SK-N-MC (cell line): ENCODE data around the gene GRAMD2A.

Source experiments
- DNase-seq: peaks from one replicate; pipeline ENCODE4 v3.0.0-alpha.2; 2011; ENCODE audit warnings: low read depth, low spot score
- H3K27ac ChIP-seq: fragments of 200-600 bp; sonication (generic); 2 replicates; pipeline ENCODE4 v1.5.1; 2016; ENCODE audit warnings: mixed run types
- H3K36me3 ChIP-seq: fragments of 200-600 bp; sonication (generic); 2 replicates; pipeline ENCODE4 v1.6.1; 2017; ENCODE audit warnings: antibody characterized with exemption, low read length, mixed read lengths; ENCODE audit not compliant: insufficient read depth
- H3K4me3 ChIP-seq: fragments of 200-600 bp; sonication (generic); 2 replicates; pipeline ENCODE4 v1.5.1; 2016
- H3K9ac ChIP-seq: fragments of 200-600 bp; sonication (generic); 2 replicates; pipeline ENCODE4 v1.8.0; 2017; ENCODE audit warnings: mixed run types, mixed read lengths; ENCODE audit not compliant: insufficient read length
- H3K9me3 ChIP-seq: fragments of 200-600 bp; sonication (generic); 2 replicates; pipeline ENCODE4 v1.6.1; 2017; ENCODE audit warnings: low read depth, mild to moderate bottlenecking, antibody characterized with exemption, low read length, moderate library complexity, mixed read lengths
- EZH2 ChIP-seq: fragments of 200-600 bp; sonication (generic); IDR thresholded peaks from one replicate; pipeline ENCODE4 v1.6.1; 2017; ENCODE audit warnings: antibody characterized with exemption
- FOXP2 ChIP-seq: optimal IDR thresholded peaks from 2 replicates; pipeline ENCODE3; 2011; ENCODE audit warnings: mild to moderate bottlenecking, moderate library complexity; ENCODE audit not compliant: insufficient read depth; ENCODE audit errors: extremely low read length, control extremely low read depth
- POLR2AphosphoS5 ChIP-seq: IDR thresholded peaks from 2 replicates; pipeline ENCODE4 v1.6.1; 2012; ENCODE audit warnings: mild to moderate bottlenecking, low read depth, low read length, borderline replicate concordance

The GRAMD2A gene

GRCh38 chr15:72205273-72205672 lies 7.7 kb upstream of the GRAMD2A start:
- Histone ChIP-seq H3K36me3 (peaks cover 97% of the 10 kb centered on the region), H3K9ac (no peak overlapping the region), H3K9me3 (no peaks in the 10 kb centered on the region), H3K4me3 (no peak overlapping the region), H3K27ac (no peak overlapping the region)
- no peak for DNase-seq
- TF ChIP-seq FOXP2 (no peak), EZH2 (no peak), POLR2AphosphoS5 (no peak)

- no peak overlapping the region for H3K4me3 ChIP-seq
- no peak for TF ChIP-seq EZH2
- TF ChIP-seq POLR2AphosphoS5, result no peak; the same call in 1 of the 2 replicates
- H3K27ac ChIP-seq, result no peak overlapping the region
- no peak overlapping the region for H3K9ac ChIP-seq
- no peaks in the 10 kb centered on the region for H3K9me3 ChIP-seq
- H3K36me3 ChIP-seq, result peaks cover 98% of the 10 kb centered on the region
- no peak for DNase-seq
Measured at GRCh38 chr15:72203507-72203837, 5.9 kb upstream of the GRAMD2A start.

GRCh38 chr15:72202801-72203506 lies 5.4 kb upstream of the GRAMD2A start:
- TF ChIP-seq EZH2 (no peak), POLR2AphosphoS5 (0 out of 2 replicates have a peak, but pooled peaks have one; percentile 2)
- Histone ChIP-seq H3K9me3 (no peaks in the 10 kb centered on the region), H3K27ac (no peak overlapping the region), H3K36me3 (peaks cover 97% of the 10 kb centered on the region), H3K4me3 (no peak overlapping the region), H3K9ac (no peak overlapping the region)
- DNase-seq, result no peak

- no peak overlapping the region for H3K9ac ChIP-seq
- DNase-seq, result no peak
- no peak overlapping the region for H3K27ac ChIP-seq
- H3K9me3 ChIP-seq, result no peaks in the 10 kb centered on the region
- H3K36me3 ChIP-seq, result peaks cover 91% of the 10 kb centered on the region
- TF ChIP-seq EZH2 (no peak), FOXP2 (no peak), POLR2AphosphoS5 (no peak)
- H3K4me3 ChIP-seq, result no peak overlapping the region
Measured at GRCh38 chr15:72202302-72202701, 4.7 kb upstream of the GRAMD2A start.

GRCh38 chr15:72201391-72201921 lies 3.9 kb upstream of the GRAMD2A start:
- Histone ChIP-seq H3K36me3 (peaks cover 82% of the 10 kb centered on the region), H3K4me3 (no peak overlapping the region), H3K9me3 (no peaks in the 10 kb centered on the region), H3K27ac (no peak overlapping the region), H3K9ac (no peak overlapping the region)
- no peak for DNase-seq
- TF ChIP-seq EZH2, result no peak
- TF ChIP-seq FOXP2, result no peak
- no peak for TF ChIP-seq POLR2AphosphoS5

GRCh38 chr15:72200395-72201237 lies 3.0 kb upstream of the GRAMD2A start:
- no peaks in the 10 kb centered on the region for H3K9me3 ChIP-seq
- H3K27ac ChIP-seq, result 0 out of 2 replicates have a peak overlapping the region, but pooled peaks have one; percentile 25
- no peak for DNase-seq
- H3K36me3 ChIP-seq, result peaks cover 74% of the 10 kb centered on the region
- no peak for TF ChIP-seq POLR2AphosphoS5
- H3K9ac ChIP-seq, result no peak overlapping the region
- H3K4me3 ChIP-seq, result no peak overlapping the region

- no peak for DNase-seq
- H3K9me3 ChIP-seq, result no peaks in the 10 kb centered on the region
- peaks cover 67% of the 10 kb centered on the region for H3K36me3 ChIP-seq
- H3K4me3 ChIP-seq, result no peak overlapping the region
- H3K9ac ChIP-seq, result no peak overlapping the region
- H3K27ac ChIP-seq, result no peak overlapping the region
- TF ChIP-seq FOXP2 (no peak), POLR2AphosphoS5 (0 out of 2 replicates have a peak, but pooled peaks have one; percentile 3), EZH2 (no peak)
Measured at GRCh38 chr15:72199721-72200212, 2.2 kb upstream of the GRAMD2A start.

- H3K36me3 ChIP-seq, result peaks cover 61% of the 10 kb centered on the region
- no peak overlapping the region for H3K9ac ChIP-seq
- TF ChIP-seq FOXP2 (no peak), POLR2AphosphoS5 (no peak), EZH2 (no peak)
- DNase-seq, result no peak
- H3K9me3 ChIP-seq, result no peaks in the 10 kb centered on the region
- no peak overlapping the region for H3K4me3 ChIP-seq
- no peak overlapping the region for H3K27ac ChIP-seq
Measured at GRCh38 chr15:72199205-72199515, 1.6 kb upstream of the GRAMD2A start.
